ENCODE results near the gene RIPOR3. TPM values are rescaled to one million over a fixed set of nuclear protein-coding genes. Genes with fewer than 3 reads are reported as not detected.
"Not testable (repeated sequence)": the region's sequence is repeated elsewhere in the genome, so short reads cannot be mapped to it uniquely, and the experiment has no call there.

The RIPOR3 gene
- total RNA-seq, 1 donor from 2014 or later = 15.1 TPM

GRCh38 chr20:50572938-50573777, 118.2 kb downstream of the RIPOR3 start:
- TF ChIP-seq CTCF (IDR thresholded peaks at IDR 0.05) = no peak
- no peaks in the 10 kb centered on the region for H3K9me3 ChIP-seq
- no peaks in the 10 kb centered on the region for H3K27me3 ChIP-seq
- H3K36me3 ChIP-seq = peaks cover 41 to 47% of the 10 kb centered on the region in 2 donors
- H3K4me3 ChIP-seq = no peak overlapping the region
- intact Hi-C loops (cut with DNase I) = loop anchor here (1.0 kb wide), 3 partner anchors 10 to 63 kb away; partner anchors contain the start of gene PTPN1
- H3K27ac ChIP-seq = peak overlapping the region; percentile 76 to 81
- H3K4me1 ChIP-seq = peaks cover 12 to 23% of the 10 kb centered on the region in 2 donors
- DNase-seq (ENCODE audit: low spot score in 2 of 2) = peak; percentile 46 to 89

GRCh38 chr20:50571466-50571865, 119.9 kb downstream of the RIPOR3 start:
- Histone ChIP-seq H3K27me3 (no peaks in the 10 kb centered on the region), H3K4me3 (no peak overlapping the region), H3K4me1 (peaks cover 12 to 23% of the 10 kb centered on the region in 2 donors), H3K9me3 (no peaks in the 10 kb centered on the region), H3K27ac (peak overlapping the region in 1 of 2 donors; percentile 81), H3K36me3 (peaks cover 30 to 48% of the 10 kb centered on the region in 2 donors)
- intact Hi-C loops (cut with DNase I) = no loop called here
- DNase-seq (ENCODE audit: low spot score in 2 of 2) = peak in 1 of 2 donors; percentile 41
- TF ChIP-seq CTCF (IDR thresholded peaks at IDR 0.05) = no peak

GRCh38 chr20:50569864-50570836, 121.2 kb downstream of the RIPOR3 start:
- Histone ChIP-seq H3K9me3 (no peaks in the 10 kb centered on the region), H3K36me3 (peaks cover 27 to 36% of the 10 kb centered on the region in 2 donors), H3K27ac (peak overlapping the region; percentile 35 to 38), H3K27me3 (no peaks in the 10 kb centered on the region), H3K4me1 (peaks cover 12 to 19% of the 10 kb centered on the region in 2 donors), H3K4me3 (no peak overlapping the region)
- peak in 1 of 2 donors; percentile 64 for DNase-seq (ENCODE audit: low spot score in 2 of 2)
- intact Hi-C loops (cut with DNase I) = no loop called here
- peak in 1 of 3 experiments; percentile 14 for TF ChIP-seq CTCF (IDR thresholded peaks at IDR 0.05)

- Histone ChIP-seq H3K36me3 (peaks cover 20 to 34% of the 10 kb centered on the region in 2 donors), H3K27ac (peak overlapping the region; percentile 35 to 38), H3K4me1 (peaks cover 12 to 20% of the 10 kb centered on the region in 2 donors)
- H3K4me3 ChIP-seq; intact Hi-C loops (cut with DNase I); H3K27me3 ChIP-seq; DNase-seq (ENCODE audit: low spot score in 2 of 2); H3K9me3 ChIP-seq: not testable (repeated sequence)
Observed at GRCh38 chr20:50569487-50569863, 121.9 kb downstream of the RIPOR3 start.

- H3K9me3 ChIP-seq = no peaks in the 10 kb centered on the region
- H3K27ac ChIP-seq = no peak overlapping the region
- no peak for TF ChIP-seq CTCF (IDR thresholded peaks at IDR 0.05)
- no peaks in the 10 kb centered on the region for H3K27me3 ChIP-seq
- intact Hi-C loops (cut with DNase I) = no loop called here
- no peak overlapping the region for H3K4me3 ChIP-seq
- H3K36me3 ChIP-seq = peaks cover 19 to 30% of the 10 kb centered on the region in 2 donors
- DNase-seq (ENCODE audit: low spot score in 2 of 2) = peak in 1 of 2 donors; percentile 47
- peaks cover 11 to 21% of the 10 kb centered on the region in 2 donors for H3K4me1 ChIP-seq
Observed at GRCh38 chr20:50568549-50568942, 122.8 kb downstream of the RIPOR3 start.
